Adrenal gland (tissue), 5 donors: ENCODE measurements around the gene SPOCK2.

Experiments used
- POLR2A ChIP-seq, 2 donors: fragments of 450-650 bp; IDR thresholded peaks; one replicate each; pipeline ENCODE4 v1.6.1; 2017; ENCODE audit warnings: antibody characterized with exemption in 2 of 2, mild to moderate bottlenecking in 2 of 2, moderate library complexity in 1 of 2
- TF ChIP-seq, protein P1 (sequence below), 6 experiments: fragments of 450-650 bp in 4 of 6; fragments of 200-600 bp in 2 of 6; sonication (generic) in 1 of 6; IDR thresholded peaks; 1 replicate in 5 of 6; 2 replicates in 1 of 6; pipeline versions ENCODE4 v1.5.1 to v1.8.0; 2016 to 2021; ENCODE audit warnings: antibody characterized with exemption in 6 of 6, mild to moderate bottlenecking in 2 of 6, moderate library complexity in 1 of 6
- donor health status: DM: no; HTN: no; CAD: no.

DNA sequence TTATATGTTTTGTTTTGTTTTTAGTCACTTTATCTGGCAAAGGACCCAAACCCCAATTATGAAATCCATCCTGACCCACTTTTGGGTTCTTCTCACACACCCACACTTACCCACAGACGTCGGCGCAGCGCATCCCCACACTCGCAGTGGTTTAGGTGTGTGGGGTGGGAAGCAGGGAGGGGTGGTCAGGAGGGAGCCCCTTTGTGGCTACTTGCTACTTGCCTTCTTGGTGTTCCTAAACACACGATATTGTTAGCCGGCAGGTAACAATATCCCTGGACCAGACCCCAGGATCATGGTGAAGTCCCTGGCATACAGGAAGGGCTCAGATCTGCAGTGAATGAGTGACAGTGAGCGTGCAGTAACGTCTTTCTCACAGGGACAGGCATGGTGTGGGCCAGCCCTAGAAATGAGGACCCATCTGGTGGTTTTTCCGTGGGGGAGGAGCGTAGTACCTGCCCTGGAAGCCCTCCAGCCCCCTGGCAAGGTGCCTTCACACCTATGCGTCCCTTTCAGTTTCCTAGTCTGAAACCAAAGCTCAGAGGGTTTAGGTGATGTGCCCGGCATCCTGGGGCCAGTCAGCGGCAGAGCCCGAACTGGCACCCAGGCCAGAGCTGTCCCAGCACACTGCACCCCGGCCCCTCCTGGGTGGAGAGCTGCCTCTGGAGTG is 4.4 kb downstream of the SPOCK2 start:
- TF ChIP-seq POLR2A (IDR thresholded peaks at IDR 0.05), result no peak
- TF ChIP-seq, protein P1, sequence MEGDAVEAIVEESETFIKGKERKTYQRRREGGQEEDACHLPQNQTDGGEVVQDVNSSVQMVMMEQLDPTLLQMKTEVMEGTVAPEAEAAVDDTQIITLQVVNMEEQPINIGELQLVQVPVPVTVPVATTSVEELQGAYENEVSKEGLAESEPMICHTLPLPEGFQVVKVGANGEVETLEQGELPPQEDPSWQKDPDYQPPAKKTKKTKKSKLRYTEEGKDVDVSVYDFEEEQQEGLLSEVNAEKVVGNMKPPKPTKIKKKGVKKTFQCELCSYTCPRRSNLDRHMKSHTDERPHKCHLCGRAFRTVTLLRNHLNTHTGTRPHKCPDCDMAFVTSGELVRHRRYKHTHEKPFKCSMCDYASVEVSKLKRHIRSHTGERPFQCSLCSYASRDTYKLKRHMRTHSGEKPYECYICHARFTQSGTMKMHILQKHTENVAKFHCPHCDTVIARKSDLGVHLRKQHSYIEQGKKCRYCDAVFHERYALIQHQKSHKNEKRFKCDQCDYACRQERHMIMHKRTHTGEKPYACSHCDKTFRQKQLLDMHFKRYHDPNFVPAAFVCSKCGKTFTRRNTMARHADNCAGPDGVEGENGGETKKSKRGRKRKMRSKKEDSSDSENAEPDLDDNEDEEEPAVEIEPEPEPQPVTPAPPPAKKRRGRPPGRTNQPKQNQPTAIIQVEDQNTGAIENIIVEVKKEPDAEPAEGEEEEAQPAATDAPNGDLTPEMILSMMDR (IDR thresholded peaks at IDR 0.05), result no peak
